SKM-1 (cell line): ENCODE data around the gene CT45A6.
"Not testable (repeated sequence)": the region's sequence is repeated elsewhere in the genome, so short reads cannot be mapped to it uniquely, and the experiment has no call there.

Experiments
- DNase-seq: peaks from one replicate; lab custom pipeline; 2025; ENCODE audit not compliant: unreplicated experiment; lab: John Stamatoyannopoulos, UW

The CT45A6 gene

GRCh38 chrX:135802687-135803086 lies at the start of gene CT45A6:
TSS of gene CT45A6 (minus strand) at chrX:135802787. CDS start at chrX:135798993, 3,794 bp downstream.
- DNase-seq, result not testable (repeated sequence)

- not testable (repeated sequence) for DNase-seq
These were observed 34.6 kb upstream of the CT45A6 start, which contains the start of gene CT45A7 for GRCh38 chrX:135837180-135837579. TSS of gene CT45A7 (minus strand) at chrX:135837280. CDS start at chrX:135833533, 3,747 bp downstream.

GRCh38 chrX:135819912-135820311 lies 17.3 kb upstream of the CT45A6 start, which contains the start of gene CT45A2:
TSS of gene CT45A2 (minus strand) at chrX:135820012. CDS start at chrX:135816265, 3,747 bp downstream.
- DNase-seq, result not testable (repeated sequence)

GRCh38 chrX:135785403-135785802 lies 17.2 kb downstream of the CT45A6 start, which contains the start of gene CT45A5:
TSS of gene CT45A5 (minus strand) at chrX:135785503. CDS start at chrX:135781729, 3,774 bp downstream.
- DNase-seq, result not testable (repeated sequence)

GRCh38 chrX:135768091-135768490 lies 34.5 kb downstream of the CT45A6 start, which contains the start of gene CT45A3:
TSS of gene CT45A3 (minus strand) at chrX:135768191. CDS start at chrX:135764444, 3,747 bp downstream.
- not testable (repeated sequence) for DNase-seq

GRCh38 chrX:135744739-135745138 lies 57.8 kb downstream of the CT45A6 start:
- DNase-seq, result not testable (repeated sequence)
